ENCODE measurements around the gene MRFAP1L1.

The MRFAP1L1 gene

GRCh38 chr4:6660430-6660829 is 49.2 kb downstream of the MRFAP1L1 start:
- no peak for DNase-seq (ENCODE audit: low spot score)

- DNase-seq (ENCODE audit: low spot score) = no peak
Measured at GRCh38 chr4:6659897-6660296, 49.8 kb downstream of the MRFAP1L1 start.

- DNase-seq (ENCODE audit: low spot score) = peak; percentile 41
Measured at GRCh38 chr4:6658597-6659075, 51.0 kb downstream of the MRFAP1L1 start.

- no peak for DNase-seq (ENCODE audit: low spot score)
Measured at GRCh38 chr4:6658209-6658595, 51.5 kb downstream of the MRFAP1L1 start.

All from AG08395 (cell line).